ENCODE measurements around the gene SKA1. TPM values are rescaled to one million over a fixed set of nuclear protein-coding genes. Genes with fewer than 3 reads are reported as not detected.

Gene SKA1
- total RNA-seq, 1 donor from 2014 or later: 4.7 TPM

- no peak overlapping the region for H3K27ac Mint-ChIP-seq (ENCODE audit: unreplicated experiment)
- no peaks in the 10 kb centered on the region for H3K27me3 Mint-ChIP-seq (ENCODE audit: unreplicated experiment)
- H3K9me3 Mint-ChIP-seq (ENCODE audit: unreplicated experiment): no peaks in the 10 kb centered on the region
- H3K36me3 Mint-ChIP-seq (ENCODE audit: low read depth, unreplicated experiment): no peaks in the 10 kb centered on the region
- no peak overlapping the region for H3K4me3 Mint-ChIP-seq (ENCODE audit: unreplicated experiment)
- TF ChIP-seq CTCF (IDR thresholded peaks at IDR 0.05; ENCODE audit: unreplicated experiment): no peak
- peaks cover 6% of the 10 kb centered on the region for H3K4me1 Mint-ChIP-seq (ENCODE audit: unreplicated experiment)
- no peak for DNase-seq (ENCODE audit: low spot score)
Measured at GRCh38 chr18:50388988-50389387, 14.1 kb downstream of the SKA1 start.

GRCh38 chr18:50393802-50394201, 19.0 kb downstream of the SKA1 start:
- no peaks in the 10 kb centered on the region for H3K9me3 Mint-ChIP-seq (ENCODE audit: unreplicated experiment)
- no peaks in the 10 kb centered on the region for H3K36me3 Mint-ChIP-seq (ENCODE audit: low read depth, unreplicated experiment)
- TF ChIP-seq CTCF (IDR thresholded peaks at IDR 0.05; ENCODE audit: unreplicated experiment): no peak
- no peak overlapping the region for H3K27ac Mint-ChIP-seq (ENCODE audit: unreplicated experiment)
- H3K4me3 Mint-ChIP-seq (ENCODE audit: unreplicated experiment): no peak overlapping the region
- no peak for DNase-seq (ENCODE audit: low spot score)
- H3K4me1 Mint-ChIP-seq (ENCODE audit: unreplicated experiment): peaks cover 11% of the 10 kb centered on the region
- H3K27me3 Mint-ChIP-seq (ENCODE audit: unreplicated experiment): peaks cover 8% of the 10 kb centered on the region

- no peak for TF ChIP-seq CTCF (IDR thresholded peaks at IDR 0.05; ENCODE audit: unreplicated experiment)
- Mint-ChIP-seq H3K27ac (ENCODE audit: unreplicated experiment) (no peak overlapping the region), H3K4me3 (ENCODE audit: unreplicated experiment) (no peak overlapping the region), H3K36me3 (ENCODE audit: low read depth, unreplicated experiment) (no peaks in the 10 kb centered on the region), H3K4me1 (ENCODE audit: unreplicated experiment) (peaks cover 11% of the 10 kb centered on the region), H3K9me3 (ENCODE audit: unreplicated experiment) (no peaks in the 10 kb centered on the region), H3K27me3 (ENCODE audit: unreplicated experiment) (peaks cover 10% of the 10 kb centered on the region)
- no peak for DNase-seq (ENCODE audit: low spot score)
Measured at GRCh38 chr18:50395093-50395492, 20.2 kb downstream of the SKA1 start.

GRCh38 chr18:50396005-50396660, 21.3 kb downstream of the SKA1 start:
- DNase-seq (ENCODE audit: low spot score): no peak
- Mint-ChIP-seq H3K4me1 (ENCODE audit: unreplicated experiment) (peaks cover 11% of the 10 kb centered on the region), H3K27me3 (ENCODE audit: unreplicated experiment) (peaks cover 10% of the 10 kb centered on the region), H3K36me3 (ENCODE audit: low read depth, unreplicated experiment) (no peaks in the 10 kb centered on the region), H3K27ac (ENCODE audit: unreplicated experiment) (no peak overlapping the region), H3K9me3 (ENCODE audit: unreplicated experiment) (no peaks in the 10 kb centered on the region), H3K4me3 (ENCODE audit: unreplicated experiment) (no peak overlapping the region)
- no peak for TF ChIP-seq CTCF (IDR thresholded peaks at IDR 0.05; ENCODE audit: unreplicated experiment)

- Mint-ChIP-seq H3K27ac (ENCODE audit: unreplicated experiment) (no peak overlapping the region), H3K36me3 (ENCODE audit: low read depth, unreplicated experiment) (no peaks in the 10 kb centered on the region), H3K4me1 (ENCODE audit: unreplicated experiment) (peaks cover 13% of the 10 kb centered on the region), H3K27me3 (ENCODE audit: unreplicated experiment) (peaks cover 10% of the 10 kb centered on the region), H3K4me3 (ENCODE audit: unreplicated experiment) (no peak overlapping the region), H3K9me3 (ENCODE audit: unreplicated experiment) (no peaks in the 10 kb centered on the region)
- DNase-seq (ENCODE audit: low spot score): no peak
- no peak for TF ChIP-seq CTCF (IDR thresholded peaks at IDR 0.05; ENCODE audit: unreplicated experiment)
Measured at GRCh38 chr18:50397023-50397422, 22.2 kb downstream of the SKA1 start.

All from endothelial cell (in vitro differentiated cells).